PC-3 (cell line): ENCODE results near the gene TARS2. TPM values are rescaled to one million over a fixed set of nuclear protein-coding genes. Genes with fewer than 3 reads are reported as not detected.

Experiments used
- ATAC-seq: fragments of 200-7000 bp; cut with Tn5 transposase; 2 replicates; pipeline ENCODE4 v1.9.1; 2020; ENCODE audit warnings: mild to moderate bottlenecking, moderate library complexity
- BruUV-seq: library from RNA; stranded (reverse); fragments of 400-500 nt; replicated peaks from 2 replicates; lab custom pipeline; 2021; lab: Mats Ljungman, UMichigan
- CTCF ChIA-PET: fragments of 300-600 bp; sonication (Branson Sonifier 250); formaldehyde crosslinking; loops from one replicate; lab custom pipeline; 2022; ENCODE audit warnings: antibody characterized with exemption; lab: Charles Lee
- POLR2A ChIA-PET: fragments of 300-600 bp; sonication (Branson Sonifier 250); formaldehyde crosslinking; loops from one replicate; lab custom pipeline; 2022; ENCODE audit warnings: antibody characterized with exemption; ENCODE audit not compliant: unreplicated experiment; lab: Charles Lee
- DNase-seq: peaks from one replicate; pipeline ENCODE4 v3.0.0-alpha.2; 2015
- H2AFZ ChIP-seq: fragments of 300-600 bp; sonication (generic); 2 replicates; pipeline ENCODE4 v1.6.0; 2016; ENCODE audit warnings: antibody characterized with exemption, low read length
- H3F3A ChIP-seq: fragments of 300-600 bp; sonication (generic); one replicate; pipeline ENCODE4 v1.6.0; 2017; ENCODE audit warnings: antibody characterized with exemption, low read length, control low read depth, mild to moderate bottlenecking; ENCODE audit not compliant: unreplicated experiment
- H3K27ac ChIP-seq: fragments of 300-600 bp; sonication (generic); 2 replicates; pipeline ENCODE4 v1.5.1; 2016; ENCODE audit warnings: mild to moderate bottlenecking, low read length
- H3K27me3 ChIP-seq: fragments of 300-600 bp; sonication (generic); 2 replicates; pipeline ENCODE4 v1.6.1; 2016; ENCODE audit warnings: low read length, mixed read lengths
- H3K36me3 ChIP-seq: fragments of 300-600 bp; sonication (generic); 2 replicates; pipeline ENCODE4 v1.6.1; 2016; ENCODE audit warnings: low read depth, mixed run types, low read length, mixed read lengths
- H3K4me1 ChIP-seq: fragments of 300-600 bp; sonication (generic); 2 replicates; pipeline ENCODE4 v1.5.1; 2016; ENCODE audit warnings: low read length; ENCODE audit not compliant: insufficient read depth
- H3K4me2 ChIP-seq: fragments of 300-600 bp; sonication (generic); 2 replicates; pipeline ENCODE4 v1.6.0; 2016; ENCODE audit warnings: low read length
- H3K4me3 ChIP-seq: fragments of 300-600 bp; sonication (generic); 2 replicates; pipeline ENCODE4 v1.5.1; 2016; ENCODE audit warnings: mild to moderate bottlenecking, low read length, mixed read lengths
- H3K79me2 ChIP-seq: fragments of 300-600 bp; sonication (generic); 2 replicates; pipeline ENCODE4 v1.6.1; 2017; ENCODE audit warnings: low read length, mixed read lengths
- H3K9ac ChIP-seq: fragments of 300-600 bp; sonication (generic); 2 replicates; pipeline ENCODE4 v1.6.0; 2016; ENCODE audit warnings: mild to moderate bottlenecking, low read length
- H3K9me2 ChIP-seq: fragments of 300-600 bp; sonication (generic); replicated peaks from 2 replicates; pipeline ENCODE4 v1.6.1; 2016; ENCODE audit warnings: mixed run types, low read length, mixed read lengths
- H3K9me3 ChIP-seq: fragments of 300-600 bp; sonication (generic); 2 replicates; pipeline ENCODE4 v1.6.1; 2016; ENCODE audit warnings: low read length, mixed read lengths
- H4K20me1 ChIP-seq: fragments of 300-600 bp; sonication (generic); 2 replicates; pipeline ENCODE4 v1.6.1; 2016; ENCODE audit warnings: low read length, mixed read lengths
- EZH2 ChIP-seq: fragments of 300-600 bp; sonication (generic); IDR thresholded peaks from one replicate; pipeline ENCODE4 v1.6.1; 2017; ENCODE audit warnings: antibody characterized with exemption, mild to moderate bottlenecking, low read length; ENCODE audit not compliant: unreplicated experiment
- EZH2phosphoT487 ChIP-seq: fragments of 300-600 bp; sonication (generic); IDR thresholded peaks from 2 replicates; pipeline ENCODE4 v1.6.1; 2018; ENCODE audit warnings: mild to moderate bottlenecking, antibody characterized with exemption, low read length, borderline replicate concordance
- intact Hi-C: fragments of 100-400 bp; cut with micrococcal nuclease; formaldehyde crosslinking; loops from 2 replicates; pipeline ENCODE4 v1.9.0; 2023
- microRNA-seq: library from miRNA; unstranded; fragments of <30 nt; microRNA quantifications from one replicate; pipeline ENCODE4 v1.1.0, GENCODE V29; 2020; ENCODE audit not compliant: unreplicated experiment
- total RNA-seq: library from RNA; depleted of rRNA; stranded (reverse); fragments of >200 nt; gene quantifications from 2 replicates; pipeline ENCODE4 v1.2.3, GENCODE V29; 2014; rRNA removed
- TF ChIP-seq, protein P1 (sequence below): fragments of 300-600 bp; sonication (generic); conservative IDR thresholded peaks from 2 replicates; pipeline ENCODE4 v1.5.1; 2017; ENCODE audit warnings: antibody characterized with exemption, low read depth, mild to moderate bottlenecking, low read length

Gene TARS2
- total RNA-seq, 1 experiment from 2014 or later: 56.2 TPM

- H3K27ac ChIP-seq: no peak overlapping the region
- intact Hi-C loops: no loop called here
- CTCF ChIA-PET: no interaction called here
These were observed 69.0 kb downstream of the TARS2 start for GRCh38 chr1:150555971-150556865.

GRCh38 chr1:150557065-150557600 lies 69.9 kb downstream of the TARS2 start:
- H3F3A ChIP-seq: no peaks in the 10 kb centered on the region
- no peaks in the 10 kb centered on the region for H3K79me2 ChIP-seq
- POLR2A ChIA-PET: no interaction called here
- no peaks in the 10 kb centered on the region for H3K36me3 ChIP-seq
- no TSS peak for BruUV-seq
- H3K27me3 ChIP-seq: no peaks in the 10 kb centered on the region
- ATAC-seq (no peak), DNase-seq (no peak)
- no peaks in the 10 kb centered on the region for H3K9me2 ChIP-seq
- H3K4me2 ChIP-seq: no peak overlapping the region
- no peak overlapping the region for H3K27ac ChIP-seq
- intact Hi-C loops: no loop called here
- H4K20me1 ChIP-seq: no peaks in the 10 kb centered on the region
- no peak overlapping the region for H3K4me3 ChIP-seq
- no peak overlapping the region for H2AFZ ChIP-seq
- CTCF ChIA-PET: no interaction called here
- H3K4me1 ChIP-seq: peaks cover 27% of the 10 kb centered on the region
- H3K9me3 ChIP-seq: no peaks in the 10 kb centered on the region
- H3K9ac ChIP-seq: no peak overlapping the region
- TF ChIP-seq, protein P1, sequence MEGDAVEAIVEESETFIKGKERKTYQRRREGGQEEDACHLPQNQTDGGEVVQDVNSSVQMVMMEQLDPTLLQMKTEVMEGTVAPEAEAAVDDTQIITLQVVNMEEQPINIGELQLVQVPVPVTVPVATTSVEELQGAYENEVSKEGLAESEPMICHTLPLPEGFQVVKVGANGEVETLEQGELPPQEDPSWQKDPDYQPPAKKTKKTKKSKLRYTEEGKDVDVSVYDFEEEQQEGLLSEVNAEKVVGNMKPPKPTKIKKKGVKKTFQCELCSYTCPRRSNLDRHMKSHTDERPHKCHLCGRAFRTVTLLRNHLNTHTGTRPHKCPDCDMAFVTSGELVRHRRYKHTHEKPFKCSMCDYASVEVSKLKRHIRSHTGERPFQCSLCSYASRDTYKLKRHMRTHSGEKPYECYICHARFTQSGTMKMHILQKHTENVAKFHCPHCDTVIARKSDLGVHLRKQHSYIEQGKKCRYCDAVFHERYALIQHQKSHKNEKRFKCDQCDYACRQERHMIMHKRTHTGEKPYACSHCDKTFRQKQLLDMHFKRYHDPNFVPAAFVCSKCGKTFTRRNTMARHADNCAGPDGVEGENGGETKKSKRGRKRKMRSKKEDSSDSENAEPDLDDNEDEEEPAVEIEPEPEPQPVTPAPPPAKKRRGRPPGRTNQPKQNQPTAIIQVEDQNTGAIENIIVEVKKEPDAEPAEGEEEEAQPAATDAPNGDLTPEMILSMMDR: no peak
- TF ChIP-seq EZH2phosphoT487: no peak
- no peak for TF ChIP-seq EZH2

More at GRCh38 chr1:150555971-150556865, 69.0 kb downstream of the TARS2 start:
- H4K20me1 ChIP-seq: no peaks in the 10 kb centered on the region
- DNase-seq (no peak), ATAC-seq (no peak)
- BruUV-seq: no TSS peak
- no peak for TF ChIP-seq EZH2phosphoT487
- TF ChIP-seq EZH2: no peak
- no peak overlapping the region for H2AFZ ChIP-seq
- POLR2A ChIA-PET: no interaction called here
- no peak overlapping the region for H3K4me3 ChIP-seq
- H3K79me2 ChIP-seq: no peaks in the 10 kb centered on the region
- no peak overlapping the region for H3K4me2 ChIP-seq
- no peak overlapping the region for H3K9ac ChIP-seq
- H3K4me1 ChIP-seq: peaks cover 25% of the 10 kb centered on the region
- no peaks in the 10 kb centered on the region for H3K9me3 ChIP-seq
- H3K9me2 ChIP-seq: no peaks in the 10 kb centered on the region
- no peaks in the 10 kb centered on the region for H3K27me3 ChIP-seq
- no peaks in the 10 kb centered on the region for H3F3A ChIP-seq
- no peaks in the 10 kb centered on the region for H3K36me3 ChIP-seq

Small RNA genes lying within 50 kb of the gene (microRNA-seq; reads per million reads assigned to microRNA genes)
- gene MIR4257 (not detected), gene MIR6878 (not detected)

Other genes with a start within 250 kb of the TARS2 start
- gene CA14, start 229.6 kb upstream of the TARS2 start, total RNA-seq: not detected in 2 replicates
- 211 and 222 TPM in 2 replicates for gene APH1A, start 218.4 kb upstream of the TARS2 start, total RNA-seq
- gene C1orf54, start 214.6 kb upstream of the TARS2 start, total RNA-seq: 0.98 TPM in 1 of 2 replicates, not detected in the other
- gene CIART, start 204.9 kb upstream of the TARS2 start, total RNA-seq: 19.0 and 27.0 TPM in 2 replicates
- 109 and 124 TPM in 2 replicates for gene MRPS21, start 193.6 kb upstream of the TARS2 start, total RNA-seq
- 73.0 and 73.5 TPM in 2 replicates for gene PRPF3, start 165.9 kb upstream of the TARS2 start, total RNA-seq
- gene RPRD2, start 123.3 kb upstream of the TARS2 start, total RNA-seq: 12.5 and 12.6 TPM in 2 replicates
- 2.3 and 3.7 TPM in 2 replicates for gene ECM1, start 20.7 kb downstream of the TARS2 start, total RNA-seq
- 0.73 TPM in 1 of 2 replicates, not detected in the other for gene FALEC, start 28.3 kb downstream of the TARS2 start, total RNA-seq
- gene ADAMTSL4, start 62.0 kb downstream of the TARS2 start, total RNA-seq: 0.81 and 0.87 TPM in 2 replicates
- 285 and 376 TPM in 2 replicates for gene MCL1, start 92.2 kb downstream of the TARS2 start, total RNA-seq
- gene ENSA, start 142.2 kb downstream of the TARS2 start, total RNA-seq: 194 and 232 TPM in 2 replicates
- gene GOLPH3L, start 209.7 kb downstream of the TARS2 start, total RNA-seq: 9.6 and 15.6 TPM in 2 replicates
- gene HORMAD1, start 233.5 kb downstream of the TARS2 start, total RNA-seq: not detected in 2 replicates